ENCODE data around the gene PPP1R13L. TPM values are rescaled to one million over a fixed set of nuclear protein-coding genes. Genes with fewer than 3 reads are reported as not detected.

PPP1R13L gene
- total RNA-seq, 1 donor from 2014 or later, result 0.93 TPM

DNA sequence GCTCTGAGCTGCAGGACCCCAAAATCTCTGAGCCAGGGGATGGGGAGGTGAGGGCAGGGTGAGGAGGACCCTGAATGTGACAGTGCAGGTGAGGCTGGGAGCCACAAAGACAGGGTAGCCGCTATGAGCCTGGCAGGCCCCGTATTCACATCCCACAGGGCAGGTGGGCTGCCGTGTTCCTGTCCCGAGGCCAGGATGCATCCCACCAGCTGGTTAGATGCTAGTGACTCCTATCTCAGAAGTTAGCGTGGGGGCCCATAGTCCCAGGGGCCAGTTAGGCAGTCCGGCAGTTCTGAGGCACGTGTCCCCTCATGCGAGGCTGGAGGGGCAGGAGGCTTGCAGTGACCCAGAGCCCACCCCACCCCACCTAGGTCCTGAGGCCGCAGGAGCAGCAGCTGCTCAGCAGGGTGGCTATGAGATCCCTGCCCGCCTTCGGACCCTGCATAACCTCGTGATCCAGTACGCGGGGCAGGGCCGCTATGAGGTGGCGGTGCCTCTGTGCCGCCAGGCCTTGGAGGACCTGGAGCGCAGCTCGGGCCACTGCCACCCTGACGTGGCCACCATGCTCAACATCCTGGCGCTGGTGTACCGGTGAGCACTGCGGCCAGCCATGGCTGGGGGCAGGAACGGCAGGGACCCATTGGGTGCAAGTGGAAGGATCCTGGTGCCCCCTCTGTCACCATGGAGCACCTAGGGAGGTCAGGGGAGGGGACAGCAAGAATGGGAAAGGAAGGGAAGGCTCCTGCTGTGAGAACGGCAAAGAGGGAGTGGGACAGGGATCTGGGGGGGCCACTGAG lies 57.1 kb downstream of the PPP1R13L start:
- DNase-seq, result no peak
- no peak overlapping the region for H3K27ac Mint-ChIP-seq (ENCODE audit: unreplicated experiment)
- no peak overlapping the region for H3K4me3 Mint-ChIP-seq (ENCODE audit: unreplicated experiment)
- H3K4me1 Mint-ChIP-seq (ENCODE audit: low read depth, unreplicated experiment), result no peaks in the 10 kb centered on the region
- TF ChIP-seq, protein P1, sequence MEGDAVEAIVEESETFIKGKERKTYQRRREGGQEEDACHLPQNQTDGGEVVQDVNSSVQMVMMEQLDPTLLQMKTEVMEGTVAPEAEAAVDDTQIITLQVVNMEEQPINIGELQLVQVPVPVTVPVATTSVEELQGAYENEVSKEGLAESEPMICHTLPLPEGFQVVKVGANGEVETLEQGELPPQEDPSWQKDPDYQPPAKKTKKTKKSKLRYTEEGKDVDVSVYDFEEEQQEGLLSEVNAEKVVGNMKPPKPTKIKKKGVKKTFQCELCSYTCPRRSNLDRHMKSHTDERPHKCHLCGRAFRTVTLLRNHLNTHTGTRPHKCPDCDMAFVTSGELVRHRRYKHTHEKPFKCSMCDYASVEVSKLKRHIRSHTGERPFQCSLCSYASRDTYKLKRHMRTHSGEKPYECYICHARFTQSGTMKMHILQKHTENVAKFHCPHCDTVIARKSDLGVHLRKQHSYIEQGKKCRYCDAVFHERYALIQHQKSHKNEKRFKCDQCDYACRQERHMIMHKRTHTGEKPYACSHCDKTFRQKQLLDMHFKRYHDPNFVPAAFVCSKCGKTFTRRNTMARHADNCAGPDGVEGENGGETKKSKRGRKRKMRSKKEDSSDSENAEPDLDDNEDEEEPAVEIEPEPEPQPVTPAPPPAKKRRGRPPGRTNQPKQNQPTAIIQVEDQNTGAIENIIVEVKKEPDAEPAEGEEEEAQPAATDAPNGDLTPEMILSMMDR (IDR thresholded peaks at IDR 0.05; ENCODE audit: partially characterized antibody, unreplicated experiment), result no peak
- peaks cover 8% of the 10 kb centered on the region for H3K9me3 Mint-ChIP-seq (ENCODE audit: unreplicated experiment)
- no peaks in the 10 kb centered on the region for H3K36me3 Mint-ChIP-seq (ENCODE audit: unreplicated experiment)
- H3K27me3 Mint-ChIP-seq (ENCODE audit: unreplicated experiment), result peaks cover 10% of the 10 kb centered on the region

DNA sequence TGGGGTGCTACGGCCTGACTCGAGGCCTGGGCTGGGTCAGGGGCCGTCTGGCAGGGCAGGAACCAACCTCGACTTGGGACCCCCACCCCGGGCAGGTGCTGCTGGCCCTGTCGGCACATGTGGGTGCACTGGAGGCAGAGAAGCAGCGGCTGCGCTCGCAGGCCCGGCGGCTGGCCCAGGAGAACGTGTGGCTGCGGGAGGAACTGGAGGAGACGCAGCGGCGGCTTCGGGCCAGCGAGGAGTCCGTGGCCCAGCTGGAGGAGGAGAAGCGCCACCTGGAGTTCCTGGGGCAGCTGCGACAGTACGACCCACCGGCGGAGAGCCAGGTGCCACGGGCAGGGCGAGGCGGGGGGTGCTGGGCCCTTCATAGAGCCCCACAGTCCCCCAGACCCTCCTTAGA lies 58.4 kb downstream of the PPP1R13L start:
- no peaks in the 10 kb centered on the region for H3K36me3 Mint-ChIP-seq (ENCODE audit: unreplicated experiment)
- H3K4me3 Mint-ChIP-seq (ENCODE audit: unreplicated experiment), result no peak overlapping the region
- TF ChIP-seq, protein P1 (IDR thresholded peaks at IDR 0.05; ENCODE audit: partially characterized antibody, unreplicated experiment), result no peak
- no peak for DNase-seq
- H3K27ac Mint-ChIP-seq (ENCODE audit: unreplicated experiment), result no peak overlapping the region
- H3K4me1 Mint-ChIP-seq (ENCODE audit: low read depth, unreplicated experiment), result no peaks in the 10 kb centered on the region
- H3K27me3 Mint-ChIP-seq (ENCODE audit: unreplicated experiment), result peaks cover 7% of the 10 kb centered on the region
- H3K9me3 Mint-ChIP-seq (ENCODE audit: unreplicated experiment), result peaks cover 8% of the 10 kb centered on the region

DNA sequence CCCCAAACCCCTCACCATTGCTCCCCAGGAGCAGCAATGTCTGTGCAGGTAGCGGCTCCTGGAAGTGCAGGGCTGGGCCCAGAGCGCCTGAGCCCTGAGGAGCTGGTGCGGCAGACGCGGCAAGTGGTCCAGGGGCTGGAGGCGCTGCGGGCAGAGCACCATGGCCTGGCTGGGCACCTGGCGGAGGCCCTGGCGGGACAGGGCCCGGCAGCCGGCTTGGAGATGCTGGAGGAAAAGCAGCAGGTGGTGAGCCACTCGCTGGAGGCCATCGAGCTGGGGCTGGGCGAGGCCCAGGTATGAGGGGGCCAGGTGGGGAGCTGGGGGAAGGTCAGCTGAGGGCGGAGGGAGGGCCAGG lies 59.4 kb downstream of the PPP1R13L start:
- no peak overlapping the region for H3K27ac Mint-ChIP-seq (ENCODE audit: unreplicated experiment)
- TF ChIP-seq, protein P1 (IDR thresholded peaks at IDR 0.05; ENCODE audit: partially characterized antibody, unreplicated experiment), result no peak
- no peaks in the 10 kb centered on the region for H3K36me3 Mint-ChIP-seq (ENCODE audit: unreplicated experiment)
- H3K9me3 Mint-ChIP-seq (ENCODE audit: unreplicated experiment), result peaks cover 6% of the 10 kb centered on the region
- no peak for DNase-seq
- H3K27me3 Mint-ChIP-seq (ENCODE audit: unreplicated experiment), result peaks cover 7% of the 10 kb centered on the region
- no peak overlapping the region for H3K4me3 Mint-ChIP-seq (ENCODE audit: unreplicated experiment)
- no peaks in the 10 kb centered on the region for H3K4me1 Mint-ChIP-seq (ENCODE audit: low read depth, unreplicated experiment)

DNA sequence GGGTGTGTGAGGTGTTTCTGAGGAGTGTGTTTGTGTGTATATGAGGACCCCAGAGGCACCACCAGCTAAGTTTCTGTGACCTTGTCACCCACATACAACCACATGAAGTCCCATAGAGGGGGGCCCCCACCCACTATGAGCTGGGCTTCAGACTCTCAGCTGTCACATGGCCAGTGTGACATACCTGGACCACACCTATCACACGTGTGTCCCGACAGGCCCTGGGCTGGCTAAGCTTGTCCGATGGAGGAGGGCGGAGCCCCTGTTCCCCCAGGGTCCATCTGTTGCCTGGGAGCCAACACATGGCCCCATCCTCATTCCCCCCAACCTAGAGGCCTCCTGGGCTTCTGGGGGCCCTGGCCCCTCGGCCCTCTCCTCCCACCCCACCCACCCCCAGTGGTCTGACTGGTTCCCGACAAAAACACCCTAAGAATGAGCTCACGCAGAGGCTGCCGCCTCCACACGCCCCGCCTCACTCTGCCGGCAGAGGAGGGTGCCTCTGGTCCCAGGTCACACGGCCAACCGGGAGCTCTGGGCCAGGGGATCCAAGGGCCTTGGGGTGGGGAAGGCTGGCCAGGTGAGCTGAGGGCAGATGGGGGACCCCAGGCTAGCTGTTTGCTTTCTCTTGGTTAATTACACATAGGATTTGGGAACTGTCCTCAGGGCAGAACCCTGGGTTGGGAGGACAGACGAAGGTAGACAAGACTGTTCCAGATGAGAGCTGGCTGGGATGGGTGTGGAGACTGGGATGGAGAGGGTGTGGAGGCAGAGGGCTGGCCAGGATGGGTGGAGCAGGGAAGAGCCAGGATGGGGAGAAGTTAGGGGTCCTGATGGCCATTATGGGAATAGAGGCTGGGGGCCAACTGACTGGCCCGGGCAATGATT lies 60.0 kb downstream of the PPP1R13L start:
- Mint-ChIP-seq H3K27me3 (ENCODE audit: unreplicated experiment) (peaks cover 11% of the 10 kb centered on the region), H3K4me3 (ENCODE audit: unreplicated experiment) (no peak overlapping the region)
- DNase-seq, result no peak

More for the DNA sequence above, 60.0 kb downstream of the PPP1R13L start:
- no peaks in the 10 kb centered on the region for H3K4me1 Mint-ChIP-seq (ENCODE audit: low read depth, unreplicated experiment)
- H3K27ac Mint-ChIP-seq (ENCODE audit: unreplicated experiment), result no peak overlapping the region
- H3K9me3 Mint-ChIP-seq (ENCODE audit: unreplicated experiment), result peaks cover 8% of the 10 kb centered on the region
- TF ChIP-seq, protein P1 (IDR thresholded peaks at IDR 0.05; ENCODE audit: partially characterized antibody, unreplicated experiment), result no peak
- no peaks in the 10 kb centered on the region for H3K36me3 Mint-ChIP-seq (ENCODE audit: unreplicated experiment)

Data from glutamatergic neuron (in vitro differentiated cells).